HL-60/S4 treated with retinoic acid at 250 ng/mL for 4 days and 3 days (cell line): Measurements from ENCODE around the gene KRTAP10-10.
"Not testable (repeated sequence)": the region's sequence is repeated elsewhere in the genome, so short reads cannot be mapped to it uniquely, and the experiment has no call there.

Experiments
- in situ Hi-C: fragments of 300-500 bp; cut with MboI; formaldehyde crosslinking; loops from 2 replicates; pipeline ENCODE4 v1.7.0; 2022; ENCODE audit warnings: low sequenced_read_pairs

The KRTAP10-10 gene

DNA sequence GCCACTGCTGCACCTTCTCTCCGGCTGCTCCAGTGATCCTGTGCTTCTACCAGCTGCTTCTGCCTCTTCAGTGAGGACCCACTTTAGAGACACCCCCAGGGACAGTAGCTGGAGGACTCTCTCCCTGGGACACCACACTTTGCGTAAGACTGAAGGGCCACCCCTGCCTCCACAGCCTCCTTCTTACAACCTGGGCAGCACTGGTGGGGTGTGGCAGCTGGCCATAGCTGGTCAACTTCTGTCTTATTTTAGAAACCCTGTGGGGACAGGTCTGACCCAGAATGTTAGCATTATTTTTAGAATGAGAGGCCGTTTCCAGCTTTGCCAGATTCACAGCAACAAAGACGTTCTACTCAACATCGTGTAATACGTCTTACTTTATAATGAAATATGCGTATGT is 11.4 kb upstream of the KRTAP10-10 start:
- in situ Hi-C loops = no loop called here

DNA sequence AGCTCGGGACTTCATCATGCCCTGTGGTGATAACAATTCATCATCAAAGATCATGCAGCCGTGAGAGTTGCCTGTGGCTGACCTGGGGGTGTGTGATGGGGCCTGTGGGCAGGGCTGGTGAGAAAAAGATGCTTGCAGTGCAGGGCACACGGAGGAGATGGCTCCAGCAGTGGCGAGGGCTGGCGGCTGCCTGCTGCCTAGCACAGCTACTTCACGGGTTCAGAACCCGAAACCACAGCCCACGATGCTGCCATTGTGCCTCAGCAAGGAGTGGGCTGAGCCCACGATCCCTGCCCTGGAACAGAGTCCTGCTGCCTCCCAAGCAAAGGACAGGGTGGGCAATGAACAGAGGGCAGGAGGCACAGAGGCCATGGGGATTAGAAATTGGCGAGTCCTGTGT is 10.9 kb upstream of the KRTAP10-10 start:
- in situ Hi-C loops = no loop called here

DNA sequence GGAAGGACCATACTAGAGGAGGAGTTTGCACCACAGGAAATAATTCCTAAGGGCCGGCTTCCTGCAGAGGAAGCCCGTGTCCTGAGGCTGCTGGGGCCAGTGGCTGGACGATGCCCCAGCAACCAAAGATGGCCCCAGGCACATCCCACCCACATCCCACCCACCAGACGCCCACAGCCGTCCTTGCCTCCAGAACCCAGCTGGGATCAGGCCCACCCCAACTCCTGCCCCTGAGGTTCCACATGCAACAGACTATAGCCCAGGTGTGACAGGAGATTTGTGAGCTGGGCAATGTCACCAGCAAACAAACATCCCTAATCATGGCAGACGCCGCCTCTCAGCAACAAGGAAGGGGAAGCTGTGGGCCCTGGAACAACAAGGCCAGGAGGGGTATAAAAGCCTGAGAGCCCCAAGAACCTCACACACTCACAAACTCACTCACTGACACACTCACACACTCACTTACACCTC is 10.4 kb upstream of the KRTAP10-10 start, which contains the start of gene KRTAP10-9:
KRTAP10-9 (plus strand) TSS at position 421 of the 471 bp plus-strand sequence. CDS start 79 bp downstream, outside the sequence.
- in situ Hi-C loops = no loop called here

DNA sequence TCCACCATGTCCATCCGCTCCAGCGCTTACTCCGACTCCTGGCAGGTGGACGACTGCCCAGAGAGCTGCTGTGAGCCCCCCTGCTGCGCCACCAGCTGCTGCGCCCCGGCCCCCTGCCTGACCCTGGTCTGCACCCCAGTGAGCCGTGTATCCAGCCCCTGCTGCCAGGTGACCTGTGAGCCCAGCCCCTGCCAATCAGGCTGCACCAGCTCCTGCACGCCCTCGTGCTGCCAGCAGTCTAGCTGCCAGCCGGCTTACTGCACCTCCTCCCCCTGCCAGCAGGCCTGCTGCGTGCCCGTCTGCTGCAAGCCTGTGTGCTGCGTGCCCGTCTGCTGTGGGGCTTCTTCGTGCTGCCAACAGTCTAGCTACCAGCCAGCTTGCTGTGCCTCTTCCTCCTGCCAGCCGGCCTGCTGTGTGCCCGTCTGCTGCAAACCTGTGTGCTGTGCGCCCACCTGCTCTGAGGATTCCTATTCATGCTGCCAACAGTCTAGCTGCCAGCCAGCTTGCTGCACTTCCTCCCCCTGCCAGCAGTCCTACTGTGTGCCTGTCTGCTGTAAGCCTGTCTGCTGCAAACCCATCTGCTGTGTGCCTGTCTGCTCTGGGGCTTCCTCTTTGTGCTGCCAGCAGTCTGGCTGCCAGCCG is 9.9 kb upstream of the KRTAP10-10 start:
- in situ Hi-C loops = not testable (repeated sequence)

DNA sequence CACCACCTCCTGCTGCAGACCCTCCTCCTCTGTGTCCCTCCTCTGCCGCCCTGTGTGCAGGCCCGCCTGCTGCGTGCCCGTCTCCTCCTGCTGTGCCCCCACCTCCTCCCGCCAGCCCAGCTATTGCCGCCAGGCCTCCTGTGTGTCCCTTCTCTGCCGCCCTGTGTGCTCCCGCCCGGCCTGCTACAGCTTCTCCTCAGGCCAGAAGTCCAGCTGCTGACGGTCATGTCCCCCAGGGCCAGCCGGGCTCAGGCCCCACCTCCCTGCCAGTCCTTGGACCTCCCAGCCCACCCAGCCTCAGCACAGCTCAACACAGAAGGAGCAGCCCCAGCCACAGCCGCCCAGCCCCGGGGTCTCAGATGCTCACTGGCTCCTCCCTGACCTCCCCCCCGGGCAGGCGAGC is 9.3 kb upstream of the KRTAP10-10 start:
- in situ Hi-C loops = not testable (repeated sequence)

DNA sequence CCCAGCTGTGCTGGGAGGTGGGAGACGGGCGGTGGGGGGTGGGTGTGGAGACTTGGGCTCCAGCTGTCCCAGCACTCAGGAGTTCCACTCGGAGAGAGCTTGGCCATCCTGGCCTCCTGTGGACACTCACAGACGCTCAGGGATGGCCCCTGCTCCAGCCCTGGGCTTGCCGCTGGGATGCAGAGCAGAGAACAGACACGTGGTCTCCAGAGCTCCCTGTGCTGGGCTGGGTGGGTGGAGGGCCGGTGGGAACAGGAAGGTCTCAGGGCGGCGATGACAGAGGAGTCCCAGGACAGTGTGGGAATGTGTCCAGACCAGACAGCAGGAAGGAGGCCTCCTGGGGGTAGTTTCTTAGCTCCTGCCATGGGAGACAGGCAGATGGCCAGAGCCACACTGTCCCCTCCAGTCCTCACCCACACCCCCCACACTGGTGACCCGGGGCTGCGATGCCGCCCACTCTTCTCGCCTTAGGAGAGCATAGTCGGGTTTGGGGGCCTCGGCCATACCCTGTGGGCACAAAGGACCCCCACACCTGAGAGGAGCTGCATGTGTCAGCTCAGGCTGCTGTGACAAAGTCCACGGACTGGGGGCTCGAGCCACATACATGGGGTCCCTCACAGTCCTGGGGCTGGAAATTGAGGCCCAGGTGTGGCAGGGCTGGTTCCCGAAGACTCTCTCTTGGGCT is 8.3 kb upstream of the KRTAP10-10 start:
- in situ Hi-C loops = no loop called here

DNA sequence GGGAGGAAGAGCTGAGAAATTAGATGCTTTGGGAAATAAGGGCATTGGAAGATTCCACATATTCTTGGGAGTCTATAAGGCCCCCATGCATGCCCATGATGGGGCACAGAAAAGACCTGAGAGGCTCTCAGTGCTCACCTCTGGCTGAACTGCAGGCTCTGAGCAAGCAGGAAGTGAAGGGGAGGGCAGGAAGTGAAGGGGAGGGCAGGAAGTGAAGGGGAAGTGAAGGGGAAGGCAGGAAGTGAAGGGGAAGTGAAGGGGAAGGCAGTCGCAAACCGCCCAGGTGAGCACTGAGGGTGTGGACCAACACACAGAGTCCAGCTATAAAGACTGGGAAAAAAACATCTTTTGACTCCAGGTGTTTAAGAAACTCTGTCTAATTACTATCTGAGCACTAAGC is 6.7 kb upstream of the KRTAP10-10 start:
- in situ Hi-C loops = no loop called here

DNA sequence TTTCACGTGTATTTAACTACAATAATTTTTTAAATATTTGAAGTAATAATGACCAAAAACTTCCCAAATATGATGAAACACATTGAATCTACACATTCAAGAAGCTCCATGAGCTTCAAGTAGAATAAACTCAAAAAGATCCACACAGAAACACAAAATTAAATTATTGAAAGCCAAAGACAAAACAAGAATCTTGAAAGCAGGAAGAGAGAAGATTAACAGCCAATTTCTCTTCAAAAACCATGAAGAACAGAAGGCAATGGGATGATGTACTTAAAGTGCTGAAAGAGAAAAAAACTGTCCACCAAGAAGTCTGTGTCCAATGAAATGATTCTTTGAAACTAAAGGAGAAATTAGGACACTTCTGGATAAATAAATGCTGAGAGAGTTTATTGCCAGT is 5.1 kb upstream of the KRTAP10-10 start:
- in situ Hi-C loops = no loop called here

DNA sequence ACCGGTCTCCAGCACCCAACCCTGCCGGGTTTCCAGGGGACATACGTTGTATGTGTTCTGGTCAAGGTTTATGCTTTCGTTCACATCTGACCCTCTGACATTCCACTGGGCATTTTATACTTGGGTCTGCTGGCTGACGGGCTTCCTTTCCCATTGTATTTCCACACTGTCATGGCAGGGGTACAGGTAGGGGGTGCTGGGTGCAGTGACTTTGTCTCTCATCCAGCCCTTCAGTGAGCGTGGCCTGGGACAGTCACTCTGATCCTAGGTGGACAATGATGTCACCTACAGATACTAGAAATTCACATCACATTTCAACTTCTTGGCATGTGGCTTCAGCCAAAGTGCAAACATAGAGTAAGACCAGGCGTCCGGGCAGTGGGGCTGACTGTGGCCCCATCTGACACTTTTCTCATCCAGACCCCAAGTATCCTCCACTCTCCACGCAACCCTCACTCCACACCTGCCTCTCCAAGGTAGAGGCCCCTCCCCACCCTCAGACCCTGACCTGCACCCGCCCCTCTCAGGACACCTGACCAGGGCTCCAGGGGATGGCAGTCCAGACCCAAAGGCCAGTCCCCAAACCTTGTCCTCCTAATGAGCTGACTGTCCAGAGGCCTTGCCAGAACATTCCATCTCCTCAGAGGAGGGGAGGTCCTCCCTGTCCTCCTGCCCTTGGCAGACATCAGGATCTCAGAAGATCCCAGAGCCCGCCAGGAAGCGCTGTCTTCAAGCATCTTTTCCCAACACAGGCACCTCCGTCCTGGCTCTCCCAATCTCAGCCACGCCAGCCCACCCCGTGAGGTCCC is 743 bp upstream of the KRTAP10-10 start:
- in situ Hi-C loops = no loop called here

DNA sequence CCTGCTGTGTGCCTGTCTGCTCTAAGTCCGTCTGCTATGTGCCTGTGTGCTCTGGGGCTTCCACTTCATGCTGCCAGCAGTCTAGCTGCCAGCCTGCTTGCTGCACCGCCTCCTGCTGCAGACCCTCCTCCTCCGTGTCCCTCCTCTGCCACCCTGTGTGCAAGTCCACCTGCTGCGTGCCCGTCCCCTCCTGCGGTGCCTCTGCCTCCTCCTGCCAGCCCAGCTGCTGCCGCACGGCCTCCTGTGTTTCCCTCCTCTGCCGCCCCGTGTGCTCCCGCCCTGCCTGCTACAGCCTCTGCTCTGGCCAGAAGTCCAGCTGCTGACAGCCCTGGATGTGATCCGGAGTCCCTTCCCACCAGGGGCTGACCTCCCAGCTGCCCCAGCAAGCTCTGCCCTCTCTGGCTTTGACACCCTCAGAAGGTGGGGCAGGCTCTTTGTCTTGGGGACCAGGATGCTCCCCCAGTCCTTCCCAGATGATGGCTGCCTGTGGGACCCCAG is 744 bp downstream of the KRTAP10-10 start:
- in situ Hi-C loops = not testable (repeated sequence)

DNA sequence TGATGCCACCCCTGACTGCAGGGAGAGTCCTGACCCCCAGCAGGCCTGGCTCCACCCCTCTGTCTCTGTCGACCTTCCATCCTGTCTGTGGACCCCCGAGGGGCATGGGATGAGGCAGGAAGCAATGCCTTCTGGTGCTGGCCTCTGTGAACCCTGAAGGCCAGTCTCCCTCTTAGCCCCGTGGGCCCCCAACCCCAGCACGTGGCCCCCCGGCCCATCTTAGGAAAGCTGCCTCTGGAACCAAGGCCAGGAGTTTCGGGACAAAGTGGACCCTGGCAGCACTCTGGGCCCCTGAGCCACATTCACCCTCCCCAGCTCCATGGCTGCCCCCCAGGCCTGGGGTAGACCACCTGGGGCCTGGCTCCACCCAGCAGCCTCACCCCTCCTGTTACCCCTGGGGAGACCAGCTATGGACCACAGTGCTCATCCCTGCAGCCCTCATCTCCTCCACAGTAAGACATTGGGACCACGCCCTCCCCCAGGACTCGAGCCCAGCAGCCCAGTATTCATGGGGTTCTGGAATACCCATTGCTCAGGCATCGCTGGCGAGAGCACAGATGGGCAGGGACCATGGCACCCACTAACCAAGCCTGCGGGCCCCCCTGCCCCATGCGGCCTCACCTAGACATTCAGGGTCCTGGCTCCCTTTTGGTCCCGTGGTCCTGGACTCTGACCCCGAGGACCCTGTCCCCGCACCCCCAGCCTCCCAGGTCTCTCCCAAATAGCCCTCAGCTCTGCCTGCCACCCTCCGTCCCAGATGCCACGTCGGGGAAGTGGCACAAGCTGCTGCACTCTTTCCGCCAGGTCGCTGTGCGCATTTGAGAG is 1.6 kb downstream of the KRTAP10-10 start:
- in situ Hi-C loops = not testable (repeated sequence)

DNA sequence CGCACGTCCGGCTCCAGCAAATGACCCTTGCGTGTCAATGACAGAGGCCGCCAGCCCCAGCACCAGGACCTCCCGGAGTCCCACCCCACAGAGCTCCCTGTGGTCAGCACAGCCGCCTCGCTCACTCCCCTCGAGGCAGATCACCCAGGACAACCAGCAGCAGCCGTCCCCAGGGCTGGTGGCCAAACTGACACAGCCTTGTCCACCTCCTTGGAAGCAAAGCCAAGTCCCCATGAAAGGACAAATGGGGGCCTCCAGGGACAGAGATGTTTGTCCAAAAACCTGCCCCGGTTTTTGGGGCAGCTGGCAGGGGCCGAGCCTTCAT is 2.1 kb downstream of the KRTAP10-10 start:
- in situ Hi-C loops = no loop called here

DNA sequence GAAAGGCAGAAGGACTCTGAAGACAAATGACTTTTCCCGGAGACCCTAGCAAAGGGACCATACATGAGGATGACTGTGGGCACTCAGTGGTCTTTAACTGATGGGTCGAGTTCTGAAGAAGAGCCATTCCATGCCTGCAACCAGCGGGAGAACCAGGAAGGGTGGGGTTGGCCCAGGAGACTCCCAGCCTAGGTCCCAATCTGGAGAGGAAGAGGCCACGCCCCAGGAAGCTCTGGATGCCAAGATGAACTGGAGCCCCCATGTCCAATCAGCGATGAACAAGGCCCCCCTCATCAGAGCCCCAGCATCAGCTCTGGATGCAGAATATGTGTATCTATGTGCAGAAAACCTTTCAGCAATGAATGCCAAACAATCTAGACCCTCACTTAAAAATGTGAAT is 3.6 kb downstream of the KRTAP10-10 start:
- in situ Hi-C loops = no loop called here

DNA sequence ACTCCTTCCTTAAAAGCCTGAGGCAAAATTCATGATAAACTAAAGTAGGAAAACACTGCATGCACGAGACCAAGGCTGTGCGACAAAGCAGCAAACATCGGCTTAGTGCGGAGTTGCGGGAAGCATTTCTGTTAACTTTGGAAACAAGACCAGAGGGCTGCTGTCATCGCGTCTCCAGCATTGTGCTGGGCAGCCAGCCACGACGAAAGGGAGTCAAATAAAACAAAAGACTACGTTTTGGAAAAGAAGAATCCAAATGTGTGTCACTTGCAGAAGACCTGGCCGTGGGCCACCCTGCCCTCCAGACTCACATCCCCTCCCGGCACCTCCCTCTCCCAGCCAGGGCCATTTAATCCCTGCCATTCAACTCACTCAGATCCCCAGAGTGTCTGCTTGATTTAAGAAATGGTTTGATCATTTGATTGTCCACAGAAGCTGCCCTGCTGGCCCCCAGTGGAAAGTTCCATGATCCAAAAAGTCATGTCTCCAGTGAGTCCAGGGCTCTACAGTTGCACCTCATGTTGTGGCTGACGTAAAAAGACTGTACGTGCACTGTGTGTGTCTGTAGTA is 6.7 kb downstream of the KRTAP10-10 start:
- in situ Hi-C loops = no loop called here

DNA sequence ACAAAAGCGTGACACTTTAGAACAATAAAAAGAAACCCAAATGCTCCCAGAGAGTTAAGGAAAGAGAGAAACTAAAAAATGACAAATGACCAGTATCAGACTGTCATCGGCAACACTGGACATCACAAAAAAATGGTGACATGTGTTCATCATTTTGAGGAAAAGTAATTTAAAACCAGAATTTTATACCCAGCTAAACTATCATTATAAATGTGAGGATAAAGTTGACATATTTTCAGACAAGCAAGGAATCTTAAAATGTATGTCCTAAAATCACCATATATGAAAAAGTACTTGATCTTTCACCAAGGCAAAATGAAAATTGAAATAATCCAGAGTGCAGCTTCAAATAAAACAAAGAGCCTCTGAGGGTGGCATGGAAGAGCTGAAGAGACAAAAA is 7.7 kb downstream of the KRTAP10-10 start:
- in situ Hi-C loops = no loop called here

DNA sequence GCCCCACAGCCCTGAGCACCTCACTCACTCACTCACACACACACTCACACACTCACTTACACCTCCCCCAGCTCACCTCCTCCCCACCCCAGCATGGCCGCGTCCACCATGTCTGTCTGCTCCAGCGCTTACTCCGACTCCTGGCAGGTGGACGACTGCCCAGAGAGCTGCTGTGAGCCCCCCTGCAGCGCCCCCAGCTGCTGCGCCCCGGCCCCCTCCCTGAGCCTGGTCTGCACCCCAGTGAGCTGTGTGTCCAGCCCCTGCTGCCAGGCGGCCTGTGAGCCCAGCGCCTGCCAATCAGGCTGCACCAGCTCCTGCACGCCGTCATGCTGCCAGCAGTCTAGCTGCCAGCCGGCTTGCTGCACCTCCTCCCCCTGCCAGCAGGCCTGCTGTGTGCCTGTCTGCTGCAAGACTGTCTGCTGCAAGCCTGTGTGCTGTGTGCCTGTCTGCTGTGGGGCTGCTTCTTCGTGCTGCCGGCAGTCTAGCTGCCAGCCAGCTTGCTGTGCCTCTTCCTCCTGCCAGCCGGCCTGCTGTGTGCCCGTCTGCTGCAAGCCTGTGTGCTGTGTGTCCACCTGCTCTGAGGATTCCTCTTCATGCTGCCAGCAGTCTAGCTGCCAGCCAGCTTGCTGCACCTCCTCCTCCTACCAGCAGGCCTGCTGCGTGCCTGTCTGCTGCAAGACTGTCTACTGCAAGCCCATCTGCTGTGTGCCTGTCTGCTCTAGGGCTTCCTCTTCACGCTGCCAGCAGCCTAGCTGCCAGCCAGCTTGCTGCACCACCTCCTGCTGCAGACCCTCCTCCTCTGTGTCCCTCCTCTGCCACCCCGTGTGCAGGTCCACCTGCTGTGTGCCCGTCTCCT is 9.4 kb downstream of the KRTAP10-10 start, which contains the start of gene KRTAP10-11:
KRTAP10-11 (plus strand) TSS at position 49 of the 856 bp plus-strand sequence; CDS start at position 94, 45 bp downstream.
- in situ Hi-C loops = not testable (repeated sequence)

DNA sequence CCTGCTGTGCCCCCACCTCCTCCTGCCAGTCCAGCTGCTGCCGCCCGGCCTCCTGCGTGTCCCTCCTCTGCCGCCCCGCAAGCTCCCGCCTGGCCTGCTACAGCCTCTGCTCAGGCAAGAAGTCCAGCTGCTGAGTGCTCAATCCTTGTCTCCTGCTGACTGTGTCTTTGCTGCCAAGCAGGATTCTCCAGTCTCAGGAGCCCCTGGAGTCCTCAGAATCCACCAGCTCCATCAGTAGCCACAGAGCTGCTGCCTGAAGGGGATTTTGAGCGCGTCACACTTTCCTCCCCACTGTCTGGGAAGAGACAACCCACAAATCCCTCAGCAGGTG is 10.0 kb downstream of the KRTAP10-10 start:
- in situ Hi-C loops = no loop called here

DNA sequence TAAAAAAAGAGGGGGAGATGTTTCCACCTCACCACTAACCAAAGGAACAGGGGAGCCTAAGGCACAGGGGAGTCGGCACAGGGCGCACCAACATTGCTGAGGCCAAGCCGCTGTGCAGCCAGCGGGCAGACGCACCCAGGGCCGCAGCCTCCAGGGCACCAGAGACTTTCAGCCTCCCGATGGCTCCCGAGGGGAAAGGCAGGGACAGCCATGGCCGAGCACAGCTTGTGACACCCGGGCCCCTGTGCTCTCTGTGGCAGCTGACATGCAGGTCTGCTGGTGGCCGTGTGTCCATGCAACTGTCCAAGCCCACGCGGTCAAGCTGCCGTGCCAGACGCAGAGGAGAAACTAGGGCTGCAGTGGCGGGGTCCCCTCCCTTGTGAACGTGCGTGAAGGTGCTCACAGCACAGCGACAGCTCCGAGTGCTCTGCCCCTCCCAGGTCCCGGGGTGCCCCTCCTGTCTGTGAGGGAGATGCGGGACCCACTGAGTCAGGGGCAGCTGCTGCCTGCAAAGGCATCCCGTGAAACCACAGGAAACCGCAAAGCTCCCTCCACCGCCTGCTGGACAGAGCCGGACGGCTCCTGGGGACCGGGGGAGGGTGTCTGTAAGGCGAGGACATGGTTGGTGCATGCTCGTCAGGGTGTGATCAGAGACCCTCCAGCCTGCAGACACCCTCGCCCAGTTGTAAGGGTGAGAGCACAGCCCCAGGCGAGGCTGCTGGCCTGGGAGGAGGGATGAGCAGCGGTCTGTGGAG is 11.6 kb downstream of the KRTAP10-10 start:
- in situ Hi-C loops = no loop called here
